ENCODE measurements around the gene ELOVL5. TPM values are rescaled to one million over a fixed set of nuclear protein-coding genes. Genes with fewer than 3 reads are reported as not detected.

Gene ELOVL5
- total RNA-seq, 1 experiment from 2014 or later: 218 TPM

GRCh38 chr6:53220605-53221004 is 128.1 kb downstream of the ELOVL5 start:
- Histone ChIP-seq H3K4me3 (ENCODE audit: low read depth in 2 of 2, low read length in 2 of 2) (no peak overlapping the region), H3K4me1 (ENCODE audit: control insufficient read depth, insufficient read depth, low read length) (no peaks in the 10 kb centered on the region), H3K27me3 (ENCODE audit: control insufficient read depth, insufficient read depth, low read length) (no peaks in the 10 kb centered on the region), H3K9me3 (ENCODE audit: control insufficient read depth, insufficient read depth, low read depth, low read length) (no peaks in the 10 kb centered on the region), H3K36me3 (ENCODE audit: control insufficient read depth, insufficient read depth, low read length) (no peaks in the 10 kb centered on the region), H3K27ac (ENCODE audit: low read length) (no peak overlapping the region)
- TF ChIP-seq SIN3A (IDR thresholded peaks at IDR 0.05; ENCODE audit: borderline replicate concordance, insufficient read depth, low read depth, low read length) (no peak), CTCF (IDR thresholded peaks at IDR 0.05) (no peak)
- DNase-seq (ENCODE audit: low read depth, low spot score): no peak
- BruUV-seq (replicated peaks): no TSS peak
- ChIA-PET CTCF (no interaction called here), POLR2A (no interaction called here)
- ATAC-seq: no peak
- in situ Hi-C loops (cut with HindIII; ENCODE audit: low pct_unique_long_range_greater_than_20kb, low sequenced_read_pairs) (no loop called here), intact Hi-C loops (cut with micrococcal nuclease; ENCODE audit: unreplicated experiment) (no loop called here)

Small RNAs within 50 kb of the gene (microRNA-seq; reads per million reads assigned to microRNA genes)
- not detected for gene MIR5685 (ENCODE audit: unreplicated experiment)

Other genes with a start within 250 kb of the ELOVL5 start
- gene GCM1, start 200.1 kb downstream of the ELOVL5 start, total RNA-seq (2021; ENCODE audit: unreplicated experiment): not detected
- gene GCLC, start 196.2 kb upstream of the ELOVL5 start, total RNA-seq (2021; ENCODE audit: unreplicated experiment): 37.2 TPM